Measurements from ENCODE around the gene TIGD1. TPM values are rescaled to one million over a fixed set of nuclear protein-coding genes. Genes with fewer than 3 reads are reported as not detected.

TIGD1 gene
- total and polyA plus RNA-seq, 2 of the 13 experiments (the other 11 are each of a cell fraction or from before 2014, with no cell fraction given), result 3.5 to 9.5 TPM

- H3K4me3 ChIP-seq (replicated peaks in 1 of 3; ENCODE audit: insufficient read depth in 1 of 3, low read depth in 2 of 3, low read length in 3 of 3), result no peak overlapping the region
- in situ Hi-C loops (cut with HindIII; ENCODE audit: extremely low pct_ligation_motif_present, low pct_unique_long_range_greater_than_20kb) (no loop called here), intact Hi-C loops (cut with micrococcal nuclease; ENCODE audit: unreplicated experiment) (loop anchor here (5.0 to 10.0 kb wide), 3 partner anchors 44 to 616 kb away; no protein-coding TSS in a partner anchor)
- BruUV-seq (replicated peaks), result no TSS peak
- H3K4me2 ChIP-seq (ENCODE audit: low read depth, low read length), result no peak overlapping the region
- H2AFZ ChIP-seq (ENCODE audit: low read length), result no peak overlapping the region
- POLR2A ChIA-PET, result no interaction called here
- H3K79me2 ChIP-seq (ENCODE audit: insufficient read depth, low read length), result no peaks in the 10 kb centered on the region
- DNase-seq (ENCODE audit: low spot score) (no peak), FAIRE-seq (no peak), ATAC-seq (no peak)
- H3K9me3 ChIP-seq (ENCODE audit: low read length), result no peaks in the 10 kb centered on the region
- H3K4me1 ChIP-seq (ENCODE audit: insufficient read depth, low read length), result peaks cover 27% of the 10 kb centered on the region
- no peak overlapping the region for H3K9ac ChIP-seq (ENCODE audit: insufficient read depth, low read depth, low read length)
- H3K36me3 ChIP-seq (replicated peaks in 1 of 2; ENCODE audit: control insufficient read depth in 1 of 2, insufficient read depth in 2 of 2, low read length in 2 of 2), result no peaks in the 10 kb centered on the region
- peaks cover 27 to 89% of the 10 kb centered on the region in 2 experiments for H3K27me3 ChIP-seq (ENCODE audit: control insufficient read depth in 1 of 2, insufficient read depth in 2 of 2, low read length in 2 of 2)
- no peaks in the 10 kb centered on the region; the same call in 1 of the 2 replicates for H4K20me1 ChIP-seq (ENCODE audit: insufficient read depth, low read length)
- TF ChIP-seq ZNF746 (CRISPR knock-in tag; IDR thresholded peaks at IDR 0.05) (no peak), ADNP (CRISPR knock-in tag; IDR thresholded peaks at IDR 0.05) (no peak)
- TF ChIP-seq, protein P1, sequence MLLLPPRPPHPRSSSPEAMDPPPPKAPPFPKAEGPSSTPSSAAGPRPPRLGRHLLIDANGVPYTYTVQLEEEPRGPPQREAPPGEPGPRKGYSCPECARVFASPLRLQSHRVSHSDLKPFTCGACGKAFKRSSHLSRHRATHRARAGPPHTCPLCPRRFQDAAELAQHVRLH (CRISPR knock-in tag; IDR thresholded peaks at IDR 0.05; ENCODE audit: borderline replicate concordance, low read depth), result no peak
- WGBS (ENCODE audit: low lambda C conversion rate), result 16% methylated on average over 6 of the region's 14 CpGs
- CTCF ChIA-PET (ENCODE audit: low intra/inter-chr PET ratio, low total read pairs), result no interaction called here
- no peak overlapping the region for H3K27ac ChIP-seq (ENCODE audit: extremely low read length, insufficient read depth, low read length)
Observed at GRCh38 chr2:232521098-232521497, 29.3 kb downstream of the TIGD1 start.

DNA sequence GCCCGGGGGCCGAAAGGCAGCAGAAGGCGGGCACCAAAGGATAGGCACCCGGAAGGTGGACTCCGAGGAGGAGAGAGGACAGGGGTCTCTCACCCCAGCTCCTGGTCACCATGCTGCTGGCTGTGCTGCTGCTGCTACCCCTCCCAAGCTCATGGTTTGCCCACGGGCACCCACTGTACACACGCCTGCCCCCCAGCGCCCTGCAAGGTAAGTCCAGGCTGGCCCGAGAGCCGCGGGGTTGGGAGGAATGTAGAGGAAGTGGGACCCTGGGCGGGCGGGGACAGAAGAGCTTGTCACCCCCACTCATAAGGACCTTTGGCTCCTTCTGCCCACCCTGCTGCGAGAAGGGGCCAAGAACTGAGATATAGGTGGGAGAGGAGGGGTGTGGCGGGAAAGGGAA, 29.9 kb downstream of the TIGD1 start:
- intact Hi-C loops (cut with micrococcal nuclease; ENCODE audit: unreplicated experiment) (loop anchor here (5.0 to 10.0 kb wide), 3 partner anchors 43 to 616 kb away; no protein-coding TSS in a partner anchor), in situ Hi-C loops (cut with HindIII; ENCODE audit: extremely low pct_ligation_motif_present, low pct_unique_long_range_greater_than_20kb) (no loop called here)
- H3K27me3 ChIP-seq (ENCODE audit: control insufficient read depth in 1 of 2, insufficient read depth in 2 of 2, low read length in 2 of 2), result peaks cover 29 to 92% of the 10 kb centered on the region in 2 experiments
- H3K36me3 ChIP-seq (replicated peaks in 1 of 2; ENCODE audit: control insufficient read depth in 1 of 2, insufficient read depth in 2 of 2, low read length in 2 of 2), result no peaks in the 10 kb centered on the region
- ChIA-PET CTCF (ENCODE audit: low intra/inter-chr PET ratio, low total read pairs) (no interaction called here), POLR2A (no interaction called here)
- no peaks in the 10 kb centered on the region; the same call in 1 of the 2 replicates for H4K20me1 ChIP-seq (ENCODE audit: insufficient read depth, low read length)
- TF ChIP-seq, protein P2, sequence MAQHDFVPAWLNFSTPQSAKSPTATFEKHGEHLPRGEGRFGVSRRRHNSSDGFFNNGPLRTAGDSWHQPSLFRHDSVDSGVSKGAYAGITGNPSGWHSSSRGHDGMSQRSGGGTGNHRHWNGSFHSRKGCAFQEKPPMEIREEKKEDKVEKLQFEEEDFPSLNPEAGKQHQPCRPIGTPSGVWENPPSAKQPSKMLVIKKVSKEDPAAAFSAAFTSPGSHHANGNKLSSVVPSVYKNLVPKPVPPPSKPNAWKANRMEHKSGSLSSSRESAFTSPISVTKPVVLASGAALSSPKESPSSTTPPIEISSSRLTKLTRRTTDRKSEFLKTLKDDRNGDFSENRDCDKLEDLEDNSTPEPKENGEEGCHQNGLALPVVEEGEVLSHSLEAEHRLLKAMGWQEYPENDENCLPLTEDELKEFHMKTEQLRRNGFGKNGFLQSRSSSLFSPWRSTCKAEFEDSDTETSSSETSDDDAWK (CRISPR knock-in tag; IDR thresholded peaks at IDR 0.05), result no peak
- TF ChIP-seq HNRNPL (IDR thresholded peaks at IDR 0.05; ENCODE audit: low read depth, low read length) (0 out of 2 replicates have a peak, but pooled peaks have one; percentile 64), CTCF (CRISPR knock-in tag; IDR thresholded peaks at IDR 0.05) (peak; percentile 20; the same call in 1 of the 2 replicates)
- H3K9me3 ChIP-seq (ENCODE audit: low read length), result no peaks in the 10 kb centered on the region
- no peak for FAIRE-seq
- no peak overlapping the region for H3K4me3 ChIP-seq (replicated peaks in 1 of 3; ENCODE audit: insufficient read depth in 1 of 3, low read depth in 2 of 3, low read length in 3 of 3)
- no peak overlapping the region for H2AFZ ChIP-seq (ENCODE audit: low read length)
- H3K27ac ChIP-seq (ENCODE audit: extremely low read length, insufficient read depth, low read length), result no peak overlapping the region
- H3K9ac ChIP-seq (ENCODE audit: insufficient read depth, low read depth, low read length), result no peak overlapping the region
- no TSS peak for BruUV-seq (replicated peaks)
- H3K4me1 ChIP-seq (ENCODE audit: insufficient read depth, low read length), result peaks cover 23% of the 10 kb centered on the region
- DNase-seq (ENCODE audit: low spot score), result no peak
- 12% methylated on average over 15 of the region's 15 CpGs for WGBS (ENCODE audit: low lambda C conversion rate)
- no peaks in the 10 kb centered on the region for H3K79me2 ChIP-seq (ENCODE audit: insufficient read depth, low read length)
- no peak overlapping the region for H3K4me2 ChIP-seq (ENCODE audit: low read depth, low read length)
- no peak for ATAC-seq
